Measurements from ENCODE around the gene CATSPERD.

The CATSPERD gene

GRCh38 chr19:5679289-5680083, 41.0 kb upstream of the CATSPERD start:
- peak overlapping the region; percentile 89 for H3K27ac ChIP-seq (ENCODE audit: low read depth, low read length)
- H3K4me1 ChIP-seq (ENCODE audit: control insufficient read depth, insufficient read depth, low read length), result peaks cover 8% of the 10 kb centered on the region
- no peaks in the 10 kb centered on the region for H3K36me3 ChIP-seq (ENCODE audit: control insufficient read depth, insufficient read depth, low read length)

GRCh38 chr19:5680084-5680436, 40.4 kb upstream of the CATSPERD start:
- H3K4me3 ChIP-seq (ENCODE audit: low read length), result peak overlapping the region; percentile 98
- no peaks in the 10 kb centered on the region for H3K36me3 ChIP-seq (ENCODE audit: control insufficient read depth, insufficient read depth, low read length)
- H3K27me3 ChIP-seq (ENCODE audit: control insufficient read depth, insufficient read depth, low read length), result no peaks in the 10 kb centered on the region
- peaks cover 8% of the 10 kb centered on the region for H3K4me1 ChIP-seq (ENCODE audit: control insufficient read depth, insufficient read depth, low read length)
- peak overlapping the region; percentile 96 for H3K9ac ChIP-seq (ENCODE audit: low read length)
- H3K27ac ChIP-seq (ENCODE audit: low read depth, low read length), result peak overlapping the region; percentile 89

More at GRCh38 chr19:5679289-5680083, 41.0 kb upstream of the CATSPERD start:
- peak overlapping the region; percentile 96 for H3K9ac ChIP-seq (ENCODE audit: low read length)
- H3K4me3 ChIP-seq (ENCODE audit: low read length), result peak overlapping the region; percentile 98
- H3K27me3 ChIP-seq (ENCODE audit: control insufficient read depth, insufficient read depth, low read length), result no peaks in the 10 kb centered on the region

- Histone ChIP-seq H3K27me3 (ENCODE audit: control insufficient read depth, insufficient read depth, low read length) (no peaks in the 10 kb centered on the region), H3K9ac (ENCODE audit: low read length) (peak within 1 kb of the TSS; percentile 96), H3K27ac (ENCODE audit: low read depth, low read length) (peak within 1 kb of the TSS; percentile 89), H3K4me3 (ENCODE audit: low read length) (peak within 1 kb of the TSS; percentile 98), H3K36me3 (ENCODE audit: control insufficient read depth, insufficient read depth, low read length) (no peaks in the 10 kb centered on the region), H3K4me1 (ENCODE audit: control insufficient read depth, insufficient read depth, low read length) (peaks cover 8% of the 10 kb centered on the region)
Observed at GRCh38 chr19:5680437-5681368, 39.7 kb upstream of the CATSPERD start, which contains the start of the genes HSD11B1L and MICOS13. Gene HSD11B1L (plus strand): TSS chr19:5681027. CDS start chr19:5684833, 3,806 bp downstream. Gene MICOS13 (minus strand): TSS chr19:5680516. CDS start chr19:5680486, 30 bp downstream.

- Histone ChIP-seq H3K27ac (ENCODE audit: low read depth, low read length) (no peak overlapping the region), H3K9ac (ENCODE audit: low read length) (peak overlapping the region; percentile 24), H3K4me1 (ENCODE audit: control insufficient read depth, insufficient read depth, low read length) (peaks cover 11% of the 10 kb centered on the region), H3K36me3 (ENCODE audit: control insufficient read depth, insufficient read depth, low read length) (no peaks in the 10 kb centered on the region), H3K27me3 (ENCODE audit: control insufficient read depth, insufficient read depth, low read length) (no peaks in the 10 kb centered on the region), H3K4me3 (ENCODE audit: low read length) (peak overlapping the region; percentile 77)
Observed at GRCh38 chr19:5681391-5682106, 38.9 kb upstream of the CATSPERD start.

- Histone ChIP-seq H3K36me3 (ENCODE audit: control insufficient read depth, insufficient read depth, low read length) (no peaks in the 10 kb centered on the region), H3K9ac (ENCODE audit: low read length) (no peak overlapping the region), H3K27ac (ENCODE audit: low read depth, low read length) (no peak overlapping the region), H3K27me3 (ENCODE audit: control insufficient read depth, insufficient read depth, low read length) (no peaks in the 10 kb centered on the region), H3K4me1 (ENCODE audit: control insufficient read depth, insufficient read depth, low read length) (peaks cover 11% of the 10 kb centered on the region), H3K4me3 (ENCODE audit: low read length) (no peak overlapping the region)
Observed at GRCh38 chr19:5682107-5682482, 38.3 kb upstream of the CATSPERD start.

- H3K36me3 ChIP-seq (ENCODE audit: control insufficient read depth, insufficient read depth, low read length), result no peaks in the 10 kb centered on the region
- H3K4me1 ChIP-seq (ENCODE audit: control insufficient read depth, insufficient read depth, low read length), result peaks cover 11% of the 10 kb centered on the region
- H3K27ac ChIP-seq (ENCODE audit: low read depth, low read length), result no peak overlapping the region
- no peak overlapping the region for H3K4me3 ChIP-seq (ENCODE audit: low read length)
- H3K27me3 ChIP-seq (ENCODE audit: control insufficient read depth, insufficient read depth, low read length), result no peaks in the 10 kb centered on the region
- no peak overlapping the region for H3K9ac ChIP-seq (ENCODE audit: low read length)
Observed at GRCh38 chr19:5683177-5683886, 37.1 kb upstream of the CATSPERD start.

GRCh38 chr19:5684694-5685430, 35.6 kb upstream of the CATSPERD start:
- H3K27ac ChIP-seq (ENCODE audit: low read depth, low read length), result no peak overlapping the region
- no peak overlapping the region for H3K9ac ChIP-seq (ENCODE audit: low read length)
- no peaks in the 10 kb centered on the region for H3K36me3 ChIP-seq (ENCODE audit: control insufficient read depth, insufficient read depth, low read length)
- H3K4me1 ChIP-seq (ENCODE audit: control insufficient read depth, insufficient read depth, low read length), result peaks cover 3% of the 10 kb centered on the region
- no peaks in the 10 kb centered on the region for H3K27me3 ChIP-seq (ENCODE audit: control insufficient read depth, insufficient read depth, low read length)
- H3K4me3 ChIP-seq (ENCODE audit: low read length), result no peak overlapping the region

GRCh38 chr19:5686326-5686646, 34.2 kb upstream of the CATSPERD start:
- Histone ChIP-seq H3K27ac (ENCODE audit: low read depth, low read length) (peak overlapping the region; percentile 61), H3K9ac (ENCODE audit: low read length) (no peak overlapping the region), H3K4me3 (ENCODE audit: low read length) (peak overlapping the region; percentile 77)

GRCh38 chr19:5686647-5687359, 33.6 kb upstream of the CATSPERD start:
- H3K36me3 ChIP-seq (ENCODE audit: control insufficient read depth, insufficient read depth, low read length), result no peaks in the 10 kb centered on the region
- peaks cover 4% of the 10 kb centered on the region for H3K4me1 ChIP-seq (ENCODE audit: control insufficient read depth, insufficient read depth, low read length)
- no peak overlapping the region for H3K9ac ChIP-seq (ENCODE audit: low read length)
- peak overlapping the region; percentile 77 for H3K4me3 ChIP-seq (ENCODE audit: low read length)
- H3K27me3 ChIP-seq (ENCODE audit: control insufficient read depth, insufficient read depth, low read length), result no peaks in the 10 kb centered on the region
- peak overlapping the region; percentile 61 for H3K27ac ChIP-seq (ENCODE audit: low read depth, low read length)

More at GRCh38 chr19:5686326-5686646, 34.2 kb upstream of the CATSPERD start:
- Histone ChIP-seq H3K27me3 (ENCODE audit: control insufficient read depth, insufficient read depth, low read length) (no peaks in the 10 kb centered on the region), H3K4me1 (ENCODE audit: control insufficient read depth, insufficient read depth, low read length) (peaks cover 3% of the 10 kb centered on the region), H3K36me3 (ENCODE audit: control insufficient read depth, insufficient read depth, low read length) (no peaks in the 10 kb centered on the region)

- Histone ChIP-seq H3K4me1 (ENCODE audit: control insufficient read depth, insufficient read depth, low read length) (peaks cover 6% of the 10 kb centered on the region), H3K27ac (ENCODE audit: low read depth, low read length) (peak overlapping the region; percentile 61), H3K9ac (ENCODE audit: low read length) (no peak overlapping the region), H3K4me3 (ENCODE audit: low read length) (peak overlapping the region; percentile 64), H3K36me3 (ENCODE audit: control insufficient read depth, insufficient read depth, low read length) (peaks cover 4% of the 10 kb centered on the region), H3K27me3 (ENCODE audit: control insufficient read depth, insufficient read depth, low read length) (no peaks in the 10 kb centered on the region)
Observed at GRCh38 chr19:5687360-5688198, 32.9 kb upstream of the CATSPERD start.
